Raji (cell line): ENCODE results near the gene MCC.

Experiments
- POLR2A ChIP-seq: IDR thresholded peaks from 2 replicates; pipeline ENCODE4 v1.6.1; 2011; ENCODE audit warnings: low read depth, low read length, control low read depth; ENCODE audit not compliant: insufficient read depth

The MCC gene

GRCh38 chr5:113330533-113331208 is 157.6 kb downstream of the MCC start:
- no peak for TF ChIP-seq POLR2A

- TF ChIP-seq POLR2A, result no peak
Measured at GRCh38 chr5:113329981-113330380, 158.3 kb downstream of the MCC start.

- no peak for TF ChIP-seq POLR2A
Measured at GRCh38 chr5:113325054-113325453, 163.2 kb downstream of the MCC start.

GRCh38 chr5:113321276-113321675 is 167.0 kb downstream of the MCC start:
- TF ChIP-seq POLR2A, result no peak

- TF ChIP-seq POLR2A, result no peak
Measured at GRCh38 chr5:113320273-113320780, 167.9 kb downstream of the MCC start.

GRCh38 chr5:113319256-113320053 is 168.8 kb downstream of the MCC start:
- TF ChIP-seq POLR2A, result no peak

- TF ChIP-seq POLR2A, result no peak
Measured at GRCh38 chr5:113317636-113318035, 170.6 kb downstream of the MCC start.

GRCh38 chr5:113311301-113311700 is 177.0 kb downstream of the MCC start:
- no peak for TF ChIP-seq POLR2A

GRCh38 chr5:113302120-113302519 is 186.1 kb downstream of the MCC start:
- no peak for TF ChIP-seq POLR2A

GRCh38 chr5:113299591-113299990 is 188.7 kb downstream of the MCC start:
- TF ChIP-seq POLR2A, result no peak

- TF ChIP-seq POLR2A, result no peak
Measured at GRCh38 chr5:113296676-113297075, 191.6 kb downstream of the MCC start.

- no peak for TF ChIP-seq POLR2A
Measured at GRCh38 chr5:113295111-113295539, 193.1 kb downstream of the MCC start.

- TF ChIP-seq POLR2A, result no peak
Measured at GRCh38 chr5:113294311-113295110, 193.7 kb downstream of the MCC start.

GRCh38 chr5:113293975-113294310 is 194.3 kb downstream of the MCC start:
- no peak for TF ChIP-seq POLR2A
